Esophagus muscularis mucosa (tissue), 3 donors: Measurements from ENCODE around the gene DNAJC12.

ENCODE experiments used
- POLR2A ChIP-seq: fragments of 450-650 bp; IDR thresholded peaks from one replicate; pipeline ENCODE4 v1.6.1; 2017; ENCODE audit warnings: antibody characterized with exemption, moderate library complexity, mild to moderate bottlenecking, low read depth
- POLR2AphosphoS5 ChIP-seq, 2 donors: sonication (generic); formaldehyde crosslinking; IDR thresholded peaks; one replicate each; pipeline ENCODE4 v1.6.1; 2017; ENCODE audit warnings: antibody characterized with exemption in 2 of 2
- TF ChIP-seq, protein P1 (sequence below), 3 experiments: fragments of 200-600 bp in 2 of 3; fragments of 450-650 bp in 1 of 3; sonication (generic) in 2 of 3; IDR thresholded peaks; one replicate each; pipeline ENCODE4 v1.5.1; 2017 to 2019; ENCODE audit warnings: antibody characterized with exemption in 3 of 3, mild to moderate bottlenecking in 2 of 3, moderate library complexity in 1 of 3

DNA sequence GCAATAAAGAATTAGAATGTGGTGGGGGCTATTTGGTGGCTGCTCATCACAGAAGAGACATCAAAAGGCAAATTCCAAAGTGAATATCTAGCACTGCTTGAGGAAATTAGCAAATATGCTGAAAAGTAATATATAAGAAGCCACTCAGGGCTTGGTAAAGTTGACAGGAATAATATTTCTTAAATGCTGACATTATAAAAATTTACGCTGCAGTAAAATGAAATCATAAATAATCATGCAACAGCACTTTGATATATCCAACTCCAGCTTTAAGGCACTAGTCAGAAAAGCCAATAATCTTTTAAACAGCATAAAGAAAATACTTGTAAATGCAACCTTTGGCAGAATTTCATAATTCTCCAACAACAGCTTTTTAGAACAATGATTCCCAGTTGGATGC, 36.9 kb downstream of the DNAJC12 start:
- TF ChIP-seq, protein P1, sequence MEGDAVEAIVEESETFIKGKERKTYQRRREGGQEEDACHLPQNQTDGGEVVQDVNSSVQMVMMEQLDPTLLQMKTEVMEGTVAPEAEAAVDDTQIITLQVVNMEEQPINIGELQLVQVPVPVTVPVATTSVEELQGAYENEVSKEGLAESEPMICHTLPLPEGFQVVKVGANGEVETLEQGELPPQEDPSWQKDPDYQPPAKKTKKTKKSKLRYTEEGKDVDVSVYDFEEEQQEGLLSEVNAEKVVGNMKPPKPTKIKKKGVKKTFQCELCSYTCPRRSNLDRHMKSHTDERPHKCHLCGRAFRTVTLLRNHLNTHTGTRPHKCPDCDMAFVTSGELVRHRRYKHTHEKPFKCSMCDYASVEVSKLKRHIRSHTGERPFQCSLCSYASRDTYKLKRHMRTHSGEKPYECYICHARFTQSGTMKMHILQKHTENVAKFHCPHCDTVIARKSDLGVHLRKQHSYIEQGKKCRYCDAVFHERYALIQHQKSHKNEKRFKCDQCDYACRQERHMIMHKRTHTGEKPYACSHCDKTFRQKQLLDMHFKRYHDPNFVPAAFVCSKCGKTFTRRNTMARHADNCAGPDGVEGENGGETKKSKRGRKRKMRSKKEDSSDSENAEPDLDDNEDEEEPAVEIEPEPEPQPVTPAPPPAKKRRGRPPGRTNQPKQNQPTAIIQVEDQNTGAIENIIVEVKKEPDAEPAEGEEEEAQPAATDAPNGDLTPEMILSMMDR (IDR thresholded peaks at IDR 0.05): no peak
- no peak for TF ChIP-seq POLR2AphosphoS5 (IDR thresholded peaks at IDR 0.05)
- no peak for TF ChIP-seq POLR2A
